OCI-LY1 (cell line): ENCODE measurements around the gene CCDC92.

Source experiments
- H2AFZ ChIP-seq: fragments of 200-600 bp; sonication (generic), shearing (Covaris generic); 2 replicates; pipeline ENCODE4 v1.6.0; 2014; ENCODE audit warnings: antibody characterized with exemption, mild to moderate bottlenecking, low read length
- H3F3A ChIP-seq: fragments of 200-600 bp; sonication (generic), shearing (Covaris generic); 2 replicates; pipeline ENCODE4 v1.6.0; 2014; ENCODE audit warnings: mild to moderate bottlenecking, antibody characterized with exemption, low read length, moderate library complexity; ENCODE audit not compliant: insufficient read depth
- H3K27ac ChIP-seq: fragments of 200-600 bp; sonication (generic); 2 replicates; pipeline ENCODE4 v1.5.1; 2014; ENCODE audit warnings: low read length, mixed run types, mild to moderate bottlenecking, low read depth; ENCODE audit not compliant: poor library complexity, severe bottlenecking
- H3K27me3 ChIP-seq: fragments of 200-600 bp; sonication (generic); 2 replicates; pipeline ENCODE4 v1.6.0; 2014; ENCODE audit warnings: antibody characterized with exemption, mild to moderate bottlenecking, low read length, moderate library complexity; ENCODE audit not compliant: insufficient read depth
- H3K36me3 ChIP-seq: fragments of 200-600 bp; sonication (generic); 2 replicates; pipeline ENCODE4 v1.6.1; 2014; ENCODE audit warnings: mild to moderate bottlenecking, antibody characterized with exemption, low read length, moderate library complexity, mixed read lengths; ENCODE audit not compliant: insufficient read depth
- H3K4me1 ChIP-seq: fragments of 200-600 bp; sonication (generic); 2 replicates; pipeline ENCODE4 v1.5.1; 2014; ENCODE audit warnings: mild to moderate bottlenecking, low read length, moderate library complexity; ENCODE audit not compliant: insufficient read depth, severe bottlenecking
- H3K4me2 ChIP-seq: fragments of 200-600 bp; sonication (generic), shearing (Covaris generic); 2 replicates; pipeline ENCODE4 v1.6.1; 2014; ENCODE audit warnings: low read length
- H3K4me3 ChIP-seq: fragments of 200-600 bp; sonication (generic); 2 replicates; pipeline ENCODE4 v1.5.1; 2014; ENCODE audit warnings: low read length, low read depth, mild to moderate bottlenecking, mixed read lengths; ENCODE audit not compliant: poor library complexity, severe bottlenecking
- H3K79me2 ChIP-seq: fragments of 200-600 bp; shearing (Covaris generic); 2 replicates; pipeline ENCODE4 v1.6.1; 2016; ENCODE audit warnings: mixed run types, low read length, mixed read lengths; ENCODE audit not compliant: insufficient read depth
- H3K9ac ChIP-seq: fragments of 200-600 bp; sonication (generic), shearing (Covaris generic); 2 replicates; pipeline ENCODE4 v1.6.1; 2014; ENCODE audit warnings: mild to moderate bottlenecking, low read length, mixed read lengths
- H3K9me2 ChIP-seq: fragments of 200-600 bp; sonication (generic), shearing (Covaris generic); 2 replicates; pipeline ENCODE4 v1.6.1; 2014; ENCODE audit warnings: low read depth, mild to moderate bottlenecking, low read length, mixed read lengths
- H3K9me3 ChIP-seq: fragments of 200-600 bp; shearing (Covaris generic); 2 replicates; pipeline ENCODE4 v1.6.1; 2014; ENCODE audit warnings: low read length, mixed read lengths
- H4K20me1 ChIP-seq: fragments of 200-600 bp; sonication (generic), shearing (Covaris generic); 2 replicates; pipeline ENCODE4 v1.6.0; 2016; ENCODE audit warnings: mild to moderate bottlenecking, low read length; ENCODE audit not compliant: insufficient read depth
- EZH2 ChIP-seq: fragments of 200-600 bp; sonication (generic), shearing (Covaris generic); IDR thresholded peaks from 2 replicates; pipeline ENCODE4 v1.8.0; 2017; ENCODE audit warnings: borderline replicate concordance, mixed run types, mild to moderate bottlenecking, antibody characterized with exemption, low read length, moderate library complexity, mixed read lengths
- TF ChIP-seq, protein P1 (sequence below): fragments of 200-600 bp; sonication (generic), shearing (Covaris generic); IDR thresholded peaks from 2 replicates; pipeline ENCODE4 v1.5.1; 2017; ENCODE audit warnings: mild to moderate bottlenecking, antibody characterized with exemption, low read length, moderate library complexity, mixed read lengths

Gene CCDC92

DNA sequence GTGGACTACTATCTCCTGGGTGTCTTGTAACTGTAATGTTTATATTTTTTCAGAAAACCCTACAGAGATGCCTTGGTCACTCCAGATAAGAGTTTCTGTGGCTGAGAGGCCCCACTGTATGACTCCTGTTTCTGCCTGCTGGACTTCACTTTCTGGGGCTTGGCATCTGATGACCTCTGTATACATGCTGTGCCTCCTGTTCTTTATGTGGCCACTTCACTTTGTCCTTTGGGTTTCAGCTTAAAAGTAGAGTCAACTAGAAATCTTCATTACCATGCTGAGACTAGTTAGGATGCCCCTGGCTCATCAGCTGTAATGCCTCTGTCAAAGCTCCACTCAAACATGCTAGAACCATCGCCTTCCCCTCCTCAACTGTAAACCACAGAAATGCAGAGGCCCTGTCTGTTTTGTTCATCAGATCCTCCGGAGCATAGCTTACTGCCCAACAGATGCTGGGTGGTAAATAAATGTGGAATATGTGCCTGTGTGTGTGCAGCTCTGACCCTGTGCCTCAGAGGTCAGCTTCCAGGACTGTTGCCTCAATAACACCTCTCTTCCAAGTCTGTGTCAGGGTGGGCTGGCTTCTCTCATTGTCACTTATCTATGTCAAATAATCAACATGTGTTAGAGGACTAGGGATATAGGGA is 25.8 kb upstream of the CCDC92 start:
- Histone ChIP-seq H3K27ac (no peak overlapping the region), H3F3A (no peaks in the 10 kb centered on the region), H3K9me3 (no peaks in the 10 kb centered on the region), H3K4me3 (no peak overlapping the region), H2AFZ (no peak overlapping the region), H3K27me3 (no peaks in the 10 kb centered on the region), H3K36me3 (peaks cover 40% of the 10 kb centered on the region; the same call in 1 of the 2 replicates), H4K20me1 (no peaks in the 10 kb centered on the region), H3K4me1 (peaks cover 23% of the 10 kb centered on the region), H3K9me2 (no peaks in the 10 kb centered on the region), H3K9ac (no peak overlapping the region), H3K79me2 (no peaks in the 10 kb centered on the region), H3K4me2 (no peak overlapping the region)
- TF ChIP-seq, protein P1, sequence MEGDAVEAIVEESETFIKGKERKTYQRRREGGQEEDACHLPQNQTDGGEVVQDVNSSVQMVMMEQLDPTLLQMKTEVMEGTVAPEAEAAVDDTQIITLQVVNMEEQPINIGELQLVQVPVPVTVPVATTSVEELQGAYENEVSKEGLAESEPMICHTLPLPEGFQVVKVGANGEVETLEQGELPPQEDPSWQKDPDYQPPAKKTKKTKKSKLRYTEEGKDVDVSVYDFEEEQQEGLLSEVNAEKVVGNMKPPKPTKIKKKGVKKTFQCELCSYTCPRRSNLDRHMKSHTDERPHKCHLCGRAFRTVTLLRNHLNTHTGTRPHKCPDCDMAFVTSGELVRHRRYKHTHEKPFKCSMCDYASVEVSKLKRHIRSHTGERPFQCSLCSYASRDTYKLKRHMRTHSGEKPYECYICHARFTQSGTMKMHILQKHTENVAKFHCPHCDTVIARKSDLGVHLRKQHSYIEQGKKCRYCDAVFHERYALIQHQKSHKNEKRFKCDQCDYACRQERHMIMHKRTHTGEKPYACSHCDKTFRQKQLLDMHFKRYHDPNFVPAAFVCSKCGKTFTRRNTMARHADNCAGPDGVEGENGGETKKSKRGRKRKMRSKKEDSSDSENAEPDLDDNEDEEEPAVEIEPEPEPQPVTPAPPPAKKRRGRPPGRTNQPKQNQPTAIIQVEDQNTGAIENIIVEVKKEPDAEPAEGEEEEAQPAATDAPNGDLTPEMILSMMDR, result no peak
- no peak for TF ChIP-seq EZH2

GRCh38 chr12:123997908-123998307 is 25.3 kb upstream of the CCDC92 start:
- Histone ChIP-seq H3K9me3 (no peaks in the 10 kb centered on the region), H3K4me1 (peaks cover 23% of the 10 kb centered on the region), H3K27ac (no peak overlapping the region), H2AFZ (no peak overlapping the region), H3K36me3 (peaks cover 45% of the 10 kb centered on the region; the same call in 1 of the 2 replicates), H3K27me3 (no peaks in the 10 kb centered on the region), H3K9ac (no peak overlapping the region), H4K20me1 (no peaks in the 10 kb centered on the region), H3K79me2 (no peaks in the 10 kb centered on the region), H3K4me3 (no peak overlapping the region), H3K4me2 (no peak overlapping the region), H3F3A (no peaks in the 10 kb centered on the region), H3K9me2 (no peaks in the 10 kb centered on the region)
- TF ChIP-seq, protein P1, result no peak
- TF ChIP-seq EZH2, result no peak

DNA sequence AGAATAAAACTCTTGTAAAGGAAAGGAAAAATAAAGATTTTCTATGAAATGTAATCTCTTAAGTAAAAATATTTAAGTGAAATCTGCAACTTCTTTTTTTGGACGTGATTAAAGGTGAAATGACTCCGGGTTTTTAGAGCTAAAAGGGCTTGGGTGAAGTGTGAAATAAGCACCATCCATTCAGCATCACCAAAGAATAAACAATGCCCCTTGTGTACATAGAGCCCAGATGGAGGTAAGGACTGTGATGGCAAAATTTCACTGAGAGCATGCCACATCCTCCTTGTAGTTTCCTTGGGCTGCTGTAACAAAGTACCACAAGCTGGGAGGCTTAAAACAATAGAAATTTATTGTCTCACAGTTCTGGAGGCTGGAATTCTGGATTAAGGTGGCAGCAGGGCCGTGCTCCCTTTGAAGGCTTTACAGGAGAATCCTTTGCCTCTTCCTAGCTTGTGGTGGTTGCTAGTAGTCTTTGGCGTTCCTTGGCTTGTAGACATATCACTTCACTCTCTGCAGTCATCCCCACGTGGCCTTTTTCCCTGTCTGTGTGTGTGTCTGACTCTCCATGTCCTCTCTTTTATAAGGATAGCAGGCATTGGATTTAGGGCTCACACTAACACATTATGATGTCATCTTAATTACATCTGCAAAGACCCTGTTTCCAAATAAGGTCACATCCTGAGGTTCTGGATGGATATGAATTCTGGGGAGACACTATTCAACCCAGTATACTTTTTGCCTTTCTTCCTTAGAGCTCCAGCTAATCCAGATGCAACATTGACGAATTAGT is 24.6 kb upstream of the CCDC92 start:
- Histone ChIP-seq H3K4me3 (no peak overlapping the region), H3K9me3 (no peaks in the 10 kb centered on the region), H3F3A (no peaks in the 10 kb centered on the region), H3K9ac (no peak overlapping the region), H3K27me3 (no peaks in the 10 kb centered on the region), H4K20me1 (no peaks in the 10 kb centered on the region), H3K79me2 (no peaks in the 10 kb centered on the region), H2AFZ (no peak overlapping the region), H3K4me1 (peaks cover 23% of the 10 kb centered on the region), H3K36me3 (peaks cover 52% of the 10 kb centered on the region; the same call in 1 of the 2 replicates), H3K27ac (no peak overlapping the region), H3K4me2 (no peak overlapping the region), H3K9me2 (no peaks in the 10 kb centered on the region)
- TF ChIP-seq EZH2, result no peak
- TF ChIP-seq, protein P1, result no peak
